HG03442 (cell line): Measurements from ENCODE around the gene WSCD1.

Source experiments
- ATAC-seq: cut with Tn5 transposase; IDR thresholded peaks from one replicate; pipeline ENCODE4 v1.9.1; 2021; ENCODE audit warnings: mild to moderate bottlenecking, moderate library complexity; ENCODE audit not compliant: unreplicated experiment

Gene WSCD1

DNA sequence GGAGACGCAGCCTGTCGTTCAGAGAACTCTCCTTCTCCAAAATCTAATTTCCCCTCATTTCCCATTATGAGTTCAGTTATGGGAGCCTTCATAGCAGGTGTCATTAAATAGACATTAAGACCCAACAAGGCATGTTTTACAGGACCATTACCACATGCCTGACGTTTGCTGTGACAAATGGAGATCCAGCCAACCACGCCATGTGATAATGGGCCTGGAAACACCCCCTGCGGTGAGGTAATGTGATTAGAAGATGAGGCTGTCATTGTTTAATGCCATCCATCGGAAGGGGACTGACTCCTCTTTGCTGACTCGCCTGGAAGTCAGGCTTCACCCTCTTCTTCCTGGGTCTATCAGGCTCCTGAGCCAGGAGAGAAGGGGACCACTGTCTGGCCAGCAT lies 76.9 kb downstream of the WSCD1 start:
- no peak for ATAC-seq

DNA sequence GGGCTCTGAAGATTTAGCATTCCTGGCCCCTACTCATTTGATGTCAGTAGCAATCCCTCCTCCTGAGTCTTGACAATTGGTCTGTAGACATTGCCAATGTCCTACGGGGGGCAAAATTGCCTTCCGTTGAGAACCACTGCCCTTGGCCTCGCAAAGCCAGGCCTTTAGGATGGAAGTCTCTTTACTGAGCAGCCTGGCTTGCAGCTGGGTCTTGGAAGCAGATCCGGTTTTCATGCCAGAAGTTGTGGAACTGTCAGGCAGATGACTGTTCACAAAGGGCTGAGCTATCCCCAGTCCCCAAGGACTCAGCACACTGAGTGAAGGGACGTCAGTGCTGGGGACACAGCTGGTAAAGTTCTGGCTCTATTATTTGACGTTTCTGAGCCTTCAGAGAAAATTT lies 83.2 kb downstream of the WSCD1 start:
- ATAC-seq: no peak

DNA sequence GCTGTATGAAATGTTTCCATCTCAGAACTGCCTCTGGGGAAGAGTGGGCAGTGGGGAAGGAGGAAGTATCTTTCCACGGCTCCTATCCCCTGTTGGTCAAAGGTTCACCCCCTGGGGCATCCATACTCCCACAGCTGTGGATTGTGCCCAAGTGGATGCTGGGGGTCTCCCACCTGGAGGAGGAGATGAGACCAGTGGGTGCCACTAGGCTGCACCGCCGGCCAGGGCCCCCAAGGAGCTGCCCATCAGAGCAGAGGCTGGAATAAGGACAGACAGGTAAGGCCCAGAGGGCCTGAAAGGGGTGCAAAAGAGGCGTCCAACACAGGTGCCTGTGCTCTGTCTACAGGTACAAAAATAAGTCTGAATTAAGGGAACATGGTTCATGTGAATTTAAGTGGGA lies 87.5 kb downstream of the WSCD1 start:
- no peak for ATAC-seq

DNA sequence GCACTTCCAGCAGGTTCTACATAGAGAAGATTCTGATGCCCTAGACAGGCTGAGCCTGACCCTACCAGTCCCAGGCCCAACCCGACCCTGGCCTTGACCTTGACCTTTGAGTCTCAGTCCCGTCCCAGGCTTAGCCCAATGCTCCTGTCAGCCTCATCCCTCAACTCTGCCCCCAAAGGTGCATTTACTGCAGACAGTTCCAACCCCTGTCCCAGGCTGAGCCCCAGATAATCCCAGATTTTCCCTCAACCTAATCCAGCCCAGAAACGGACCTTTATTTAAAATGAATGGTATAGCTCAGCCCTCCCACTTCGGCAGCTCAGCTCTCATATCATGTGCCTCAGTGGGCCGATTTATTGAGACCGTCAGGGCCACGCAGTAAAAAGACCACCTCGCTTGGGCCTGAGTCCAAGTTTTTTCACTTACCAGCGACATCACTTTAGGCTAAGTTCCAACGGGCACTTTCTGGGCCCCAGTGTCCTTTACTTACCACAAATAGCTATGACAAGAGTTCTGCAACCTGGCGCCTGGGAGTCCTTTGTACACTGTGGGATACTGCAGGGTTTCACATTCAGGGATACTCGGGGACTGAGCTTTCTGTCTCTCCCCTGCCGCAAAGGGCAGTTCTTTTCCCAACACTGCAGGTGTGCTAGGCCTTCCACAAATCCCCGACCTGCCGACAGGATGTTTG lies 89.5 kb downstream of the WSCD1 start:
- ATAC-seq: no peak

DNA sequence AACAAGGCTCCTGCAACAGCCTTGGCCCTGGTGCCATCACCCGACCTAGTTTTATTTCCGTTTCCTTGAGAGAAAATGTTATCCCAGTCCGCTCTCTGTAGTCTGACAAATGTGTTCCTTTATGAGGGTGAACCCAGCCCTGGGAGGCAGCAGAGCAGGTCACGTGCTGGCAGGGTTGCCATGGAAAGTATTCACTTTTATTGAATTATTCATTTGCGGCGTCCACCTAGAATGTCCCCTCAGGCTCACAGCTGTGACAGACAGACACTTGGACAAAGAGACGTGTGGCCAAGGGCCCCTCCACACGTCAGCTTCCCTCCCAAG lies 90.0 kb downstream of the WSCD1 start:
- ATAC-seq: no peak

DNA sequence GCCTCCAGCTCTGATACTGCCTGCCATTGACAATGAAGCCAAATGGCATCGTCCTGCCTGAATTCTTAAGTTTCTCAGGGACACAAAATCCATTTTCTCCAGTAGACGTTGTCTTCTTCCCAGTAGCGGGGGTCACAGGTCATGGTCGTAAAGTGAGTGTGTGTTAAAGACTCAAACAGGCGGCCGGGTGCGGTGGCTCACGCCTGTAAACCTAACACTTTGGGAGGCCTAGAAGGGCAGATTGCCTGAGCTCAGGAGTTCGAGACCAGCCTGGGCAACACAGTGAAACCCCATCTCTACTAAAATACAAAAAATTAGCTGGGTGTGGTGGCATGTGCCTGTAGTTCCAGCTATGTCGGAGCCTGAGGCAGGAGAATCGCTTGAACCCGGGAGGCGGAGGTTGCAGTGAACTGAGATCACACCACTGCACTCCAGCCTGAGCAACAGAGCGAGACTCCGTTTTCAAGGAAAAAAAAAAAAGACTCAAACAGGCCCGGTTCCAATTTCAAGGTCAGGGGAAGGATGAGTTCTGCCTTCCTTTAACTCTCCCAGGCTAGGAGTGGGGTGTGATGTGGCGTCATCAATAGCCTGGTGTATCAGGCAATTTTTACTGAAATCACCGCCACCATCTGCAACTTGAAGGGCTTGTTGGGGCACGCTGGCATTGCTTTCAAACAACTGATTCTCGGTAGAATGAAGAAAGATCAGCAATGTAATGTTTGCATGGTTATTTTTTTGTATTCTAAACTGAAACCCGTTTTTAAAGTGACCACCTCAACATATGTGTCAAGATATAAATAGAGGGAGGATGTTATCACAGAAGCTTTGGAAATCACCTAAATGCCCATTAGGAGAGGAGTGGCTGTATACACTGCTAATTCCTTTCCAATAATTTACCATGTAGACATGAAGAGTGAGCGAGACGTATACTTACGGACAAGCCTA lies 91.0 kb downstream of the WSCD1 start:
- no peak for ATAC-seq

DNA sequence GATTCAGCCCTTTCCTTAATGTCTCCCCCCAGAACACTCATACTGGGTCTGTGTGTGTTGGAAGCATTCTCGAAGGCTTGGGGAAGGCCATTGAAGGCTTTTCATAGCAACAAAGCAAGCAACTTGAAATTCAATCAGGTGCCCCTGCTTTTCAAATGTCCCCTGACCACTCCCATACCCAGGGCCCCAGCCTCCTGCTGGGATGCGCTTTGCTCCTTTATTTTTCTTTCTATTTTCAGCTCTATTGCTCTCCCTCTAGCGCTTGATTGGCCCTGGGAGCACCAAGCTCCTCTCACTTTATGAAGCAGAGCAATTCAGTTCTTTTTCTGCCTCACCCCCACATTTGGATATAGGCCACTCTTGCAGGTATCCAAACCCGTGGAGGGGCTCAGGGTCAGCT lies 92.0 kb downstream of the WSCD1 start:
- ATAC-seq: no peak

DNA sequence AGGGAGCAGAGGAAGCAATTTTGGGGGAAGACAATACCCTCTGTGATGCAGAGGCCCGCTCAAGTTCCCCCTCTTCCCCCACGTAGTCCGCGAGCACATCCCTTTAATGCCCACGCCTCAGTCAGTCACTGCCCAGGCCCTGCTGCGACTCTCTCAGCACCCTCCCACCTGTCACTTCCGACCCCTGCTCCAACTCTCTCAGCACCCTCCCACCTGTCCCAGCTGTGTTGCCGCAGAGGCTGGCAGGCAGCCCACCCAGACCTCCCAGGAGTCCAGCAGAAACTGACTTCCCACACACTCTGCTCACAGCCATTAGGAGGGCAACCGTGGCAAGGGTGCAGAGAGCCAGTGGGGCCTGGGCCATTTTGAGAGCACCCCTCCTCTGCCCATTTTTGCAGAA lies 92.7 kb downstream of the WSCD1 start:
- no peak for ATAC-seq

DNA sequence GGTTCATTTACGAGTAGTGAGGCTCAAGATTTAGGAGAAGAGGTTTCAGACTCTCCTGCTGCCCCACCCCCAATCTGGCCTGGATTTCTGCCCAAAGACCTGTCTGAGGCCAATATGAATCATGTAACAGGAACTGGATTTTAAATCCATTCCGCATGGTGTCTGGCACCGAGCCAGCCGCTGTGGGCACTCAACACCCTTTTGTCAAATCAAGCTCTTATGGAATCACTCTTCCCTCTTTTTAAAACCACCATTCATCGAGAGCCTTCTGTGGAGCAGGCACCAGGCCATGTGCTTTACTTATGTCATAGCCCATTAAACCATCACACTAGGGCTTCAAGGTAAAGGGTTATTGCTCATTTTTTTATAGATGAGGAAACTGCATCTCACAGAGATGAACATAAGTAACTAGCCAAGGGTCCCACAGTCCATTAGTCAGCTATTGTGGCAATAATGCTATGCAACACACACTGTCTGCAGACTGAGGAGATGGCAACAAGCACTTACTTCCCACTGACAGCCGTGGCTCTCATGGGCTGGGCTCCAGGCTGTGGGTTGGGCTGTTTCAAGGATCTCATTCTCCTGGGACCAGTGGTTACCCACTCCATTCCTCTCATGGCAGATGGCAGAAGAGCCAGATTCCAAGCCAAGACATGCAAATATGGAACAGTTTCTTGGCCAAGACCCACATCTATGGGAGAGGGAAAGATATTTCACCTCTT lies 93.6 kb downstream of the WSCD1 start:
- ATAC-seq: no peak

DNA sequence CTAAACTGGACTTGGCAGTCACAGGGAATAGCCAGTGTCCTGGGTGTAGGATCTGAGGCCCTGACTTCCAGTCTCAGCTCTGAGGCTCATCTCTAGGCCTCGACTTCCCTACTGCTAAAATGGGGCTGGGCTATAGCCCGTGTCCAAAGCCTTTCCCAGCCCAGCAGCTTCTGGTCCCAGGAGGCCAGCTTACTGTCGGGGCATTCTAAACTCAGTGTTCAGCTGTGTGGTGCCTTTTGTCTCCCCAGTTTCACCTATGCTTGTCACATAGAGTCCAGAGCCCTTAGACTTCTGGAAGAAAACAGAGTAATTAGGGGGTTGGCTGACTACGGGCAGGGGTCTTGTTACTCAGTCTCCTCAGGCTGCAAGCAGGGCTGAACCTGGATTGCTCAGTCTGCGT lies 94.8 kb downstream of the WSCD1 start:
- ATAC-seq: no peak

DNA sequence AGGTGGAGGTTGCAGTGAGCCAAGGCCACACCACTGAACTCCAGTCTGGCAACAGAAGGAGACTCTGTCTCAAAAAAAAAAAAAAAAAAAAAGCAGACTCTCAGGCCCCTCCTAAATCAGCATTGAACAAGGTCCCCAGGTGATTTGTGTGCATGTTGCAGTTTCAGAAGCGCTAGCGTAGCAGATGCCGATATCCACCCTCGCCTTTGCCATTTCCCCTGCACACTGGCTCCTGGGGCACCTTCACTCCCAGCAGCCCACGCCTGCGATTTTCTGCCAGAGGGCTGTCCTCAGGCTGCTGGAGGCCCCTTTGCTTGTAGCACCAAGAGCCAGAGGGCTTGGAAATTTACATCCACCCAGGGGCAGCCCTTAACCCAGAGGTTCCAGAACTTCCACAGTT lies 95.6 kb downstream of the WSCD1 start:
- no peak for ATAC-seq

DNA sequence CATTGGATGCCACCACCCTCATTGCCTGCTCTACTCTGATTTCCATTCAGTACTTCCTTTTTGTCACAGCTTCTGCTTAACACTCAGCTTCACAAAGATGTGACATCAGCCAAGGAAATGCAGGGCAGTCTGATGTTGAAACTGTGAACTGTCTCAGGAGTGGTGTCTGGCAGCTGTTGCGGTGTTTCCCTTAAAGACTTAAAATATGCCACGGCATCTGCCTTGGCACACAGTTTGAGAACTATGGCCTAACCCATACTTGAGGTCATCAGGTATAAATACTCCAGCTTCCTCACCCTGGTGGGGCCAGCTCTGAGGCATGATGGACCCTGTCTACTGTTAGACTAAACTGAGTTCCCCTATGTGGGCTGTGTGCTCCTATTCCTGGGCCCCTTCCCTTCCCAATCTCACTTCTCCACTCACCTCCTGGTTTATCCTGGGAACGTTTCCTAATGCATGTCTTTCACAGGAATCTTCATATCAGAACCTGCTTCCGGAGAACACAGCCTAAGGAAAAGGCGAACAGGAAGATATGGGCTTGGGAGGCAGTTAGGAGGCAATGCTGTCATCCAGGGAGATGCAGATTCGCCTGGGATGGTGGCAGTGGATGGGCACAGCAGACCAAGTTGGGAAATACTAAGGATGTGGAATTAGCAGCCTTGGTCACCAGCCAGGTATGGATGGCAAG lies 96.5 kb downstream of the WSCD1 start:
- no peak for ATAC-seq

DNA sequence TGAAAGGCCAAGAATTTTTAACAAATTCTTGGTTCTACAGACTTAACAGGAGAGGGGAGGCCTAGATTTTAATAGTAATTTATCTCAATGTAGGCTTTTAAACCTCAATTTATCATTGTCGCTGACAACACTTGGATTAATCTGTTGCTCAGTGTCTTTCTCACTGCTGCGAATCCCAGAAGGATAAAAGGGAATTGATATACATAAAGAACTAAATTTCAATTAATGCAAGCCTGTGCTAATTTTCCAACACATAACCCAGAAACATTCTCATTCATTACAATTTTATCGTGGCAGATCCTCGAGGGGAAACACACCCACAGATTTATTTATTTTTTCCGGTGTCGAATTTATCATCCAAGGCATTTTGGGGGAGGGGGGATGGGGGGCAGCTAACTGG lies 98.1 kb downstream of the WSCD1 start:
- no peak for ATAC-seq

DNA sequence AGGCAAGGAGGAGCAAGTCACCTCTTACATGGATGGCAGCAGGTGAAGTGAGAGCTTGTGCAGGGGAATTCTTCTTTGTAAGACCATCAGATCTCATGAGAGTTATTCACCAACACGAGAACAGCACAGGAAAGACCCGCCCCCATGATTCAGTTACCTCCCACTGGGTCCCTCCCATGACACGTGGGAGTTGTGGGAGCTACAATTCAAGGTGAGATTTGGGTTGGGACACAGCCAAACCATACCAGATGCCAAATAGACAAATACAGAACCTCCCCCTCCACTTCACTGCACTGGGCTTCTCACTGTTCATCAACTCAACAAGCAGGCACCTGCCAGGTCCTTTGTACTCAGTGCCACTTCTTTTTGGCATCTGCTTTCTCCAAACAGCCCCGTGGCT lies 100.2 kb downstream of the WSCD1 start:
- ATAC-seq: no peak

DNA sequence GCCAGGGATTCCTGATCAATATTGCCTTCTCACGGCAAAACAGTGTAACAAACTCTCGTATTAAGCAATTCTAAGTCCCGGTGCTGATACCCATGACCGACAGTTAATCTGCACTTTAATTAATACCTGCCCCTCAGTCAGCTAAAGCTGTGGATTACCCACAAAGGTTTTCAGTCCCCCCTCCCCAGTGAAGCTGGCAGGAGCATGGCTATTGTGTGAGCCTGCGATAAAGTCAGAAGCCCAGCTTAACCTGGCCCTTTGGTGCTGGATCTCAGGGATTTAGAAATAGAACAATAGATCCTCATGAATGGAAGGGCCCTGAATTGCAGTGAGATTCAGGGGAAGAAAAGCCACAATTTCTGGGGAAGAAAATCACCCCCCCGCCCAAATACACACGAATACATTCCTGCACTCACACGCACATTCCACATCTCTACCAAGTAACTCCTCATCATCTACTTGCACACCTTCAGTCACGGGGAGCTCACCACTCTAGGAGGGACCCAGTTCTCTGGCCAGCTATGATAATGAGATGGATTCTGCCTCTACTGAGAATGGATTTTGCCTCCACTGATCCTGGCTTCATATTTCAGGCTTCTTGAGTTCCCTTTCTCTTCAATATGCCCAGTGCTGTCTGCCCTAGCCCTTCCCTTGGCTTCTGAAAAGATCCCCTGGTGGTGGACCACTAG lies 102.6 kb downstream of the WSCD1 start:
- no peak for ATAC-seq

DNA sequence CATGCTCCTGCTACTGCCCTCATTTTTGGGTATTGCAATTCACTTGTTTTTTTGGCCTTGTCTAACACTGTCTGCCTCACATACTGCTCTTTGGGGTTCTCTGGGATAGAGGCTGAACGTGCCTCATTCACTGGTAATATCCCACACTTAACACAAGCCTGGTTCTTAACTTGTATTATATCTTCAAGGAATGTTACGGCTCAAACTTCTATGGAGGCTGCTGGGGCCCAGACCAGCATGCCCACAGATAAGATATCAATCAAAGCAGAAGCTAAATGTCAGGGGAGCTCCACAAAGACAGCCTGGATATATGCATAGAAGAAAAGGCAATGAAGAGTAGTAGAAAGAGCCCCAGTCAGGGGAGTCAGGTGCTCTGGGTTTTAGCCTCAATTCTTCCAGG lies 103.5 kb downstream of the WSCD1 start:
- ATAC-seq: no peak
